ENCODE data around the gene OSBPL5. TPM values are rescaled to one million over a fixed set of nuclear protein-coding genes. Genes with fewer than 3 reads are reported as not detected.

OSBPL5 gene
- total RNA-seq, 1 donor from 2014 or later = 28.9 TPM

DNA sequence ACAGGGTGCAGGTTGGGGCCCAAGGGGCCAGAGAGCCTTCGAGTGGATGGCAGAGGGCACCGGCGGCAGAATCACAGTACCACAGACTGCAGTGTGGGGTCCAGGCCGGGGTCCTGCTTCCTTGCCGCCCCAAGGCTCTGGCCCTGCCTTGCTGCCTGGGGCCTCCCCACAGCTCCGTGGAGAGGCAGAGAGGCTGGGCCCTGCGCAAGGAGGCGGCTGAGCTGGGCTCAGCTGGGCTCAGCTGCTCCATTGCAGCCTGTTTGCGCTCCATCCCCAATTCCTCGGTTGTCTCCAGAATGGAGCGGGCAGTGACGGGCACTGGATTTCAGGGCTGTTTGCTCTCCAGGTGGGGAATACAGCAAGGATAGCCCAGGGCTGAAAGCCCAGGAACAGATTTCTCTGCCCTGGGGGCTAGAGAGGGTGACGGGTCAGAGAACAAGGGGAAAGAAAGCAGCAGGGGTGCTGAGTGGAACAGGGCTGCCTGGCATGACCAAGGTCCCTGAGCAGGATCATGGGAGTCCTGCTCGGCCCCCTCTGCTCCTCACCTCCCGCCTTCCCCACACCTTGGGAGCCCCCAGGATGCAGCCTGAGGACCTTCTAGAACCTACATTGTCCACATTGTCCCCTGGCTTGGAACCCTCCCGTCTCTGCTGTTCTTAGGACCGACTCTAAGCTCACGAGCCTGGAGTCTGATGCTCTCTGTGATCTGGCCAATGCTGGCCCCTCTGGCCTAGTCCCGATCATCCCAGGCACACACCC lies 34.6 kb upstream of the OSBPL5 start:
- DNase-seq (ENCODE audit: low spot score in 2 of 2) (no peak), FAIRE-seq (no peak)

DNA sequence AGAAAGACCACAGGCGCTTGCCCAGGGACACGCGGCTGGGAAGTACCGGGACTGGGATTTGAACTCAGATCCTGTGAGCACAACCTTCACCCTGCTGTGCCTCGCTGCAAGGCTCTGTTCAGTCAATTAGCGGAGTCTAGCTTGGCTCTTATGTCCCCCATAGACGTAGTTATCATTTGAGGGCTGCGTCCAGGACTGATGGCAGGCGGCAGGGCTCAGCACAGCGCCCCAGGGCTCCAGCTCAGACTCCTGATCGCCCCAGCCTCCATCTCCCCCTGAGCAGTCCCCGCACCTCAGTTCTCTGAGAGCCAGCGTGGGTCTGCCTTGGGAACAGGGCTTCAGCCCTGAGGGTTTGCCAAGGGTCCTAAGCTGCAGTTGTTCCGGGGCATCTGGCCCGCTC lies 33.7 kb upstream of the OSBPL5 start:
- DNase-seq (ENCODE audit: low spot score in 2 of 2) (no peak), FAIRE-seq (no peak)

DNA sequence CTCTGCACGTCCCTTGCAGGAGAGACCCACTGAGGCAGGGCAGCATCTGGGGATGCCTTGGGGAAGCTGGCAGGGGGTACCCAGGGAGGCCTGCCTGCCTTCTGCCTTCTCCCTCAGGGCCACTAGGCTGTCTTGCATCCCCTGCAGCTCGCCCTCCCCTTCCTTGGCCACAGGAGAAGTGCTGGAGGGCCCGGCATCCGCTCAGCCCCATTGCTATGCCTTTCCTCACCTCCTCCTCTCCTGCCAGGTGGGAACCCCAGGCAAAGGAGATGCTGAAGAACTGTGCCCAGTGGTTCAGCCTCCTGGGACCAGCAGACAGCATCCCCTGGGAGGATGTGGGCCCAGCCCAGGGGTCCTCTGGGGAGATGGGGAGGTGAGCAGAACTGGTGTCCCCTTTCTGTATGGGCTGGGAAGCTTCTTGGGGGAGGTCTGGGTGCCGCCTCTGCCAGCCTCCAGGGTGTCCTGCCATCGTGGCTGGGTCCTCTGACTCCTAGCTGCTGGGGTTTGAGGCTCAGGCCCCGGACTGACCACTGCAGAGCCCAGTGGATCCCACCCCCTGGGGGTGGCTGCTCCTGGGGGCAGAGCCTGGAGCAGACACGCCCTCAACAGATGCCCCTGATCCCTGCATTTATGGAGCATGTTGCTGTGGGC lies 32.9 kb upstream of the OSBPL5 start:
- no peak for FAIRE-seq
- no peak for DNase-seq (ENCODE audit: low spot score in 2 of 2)

DNA sequence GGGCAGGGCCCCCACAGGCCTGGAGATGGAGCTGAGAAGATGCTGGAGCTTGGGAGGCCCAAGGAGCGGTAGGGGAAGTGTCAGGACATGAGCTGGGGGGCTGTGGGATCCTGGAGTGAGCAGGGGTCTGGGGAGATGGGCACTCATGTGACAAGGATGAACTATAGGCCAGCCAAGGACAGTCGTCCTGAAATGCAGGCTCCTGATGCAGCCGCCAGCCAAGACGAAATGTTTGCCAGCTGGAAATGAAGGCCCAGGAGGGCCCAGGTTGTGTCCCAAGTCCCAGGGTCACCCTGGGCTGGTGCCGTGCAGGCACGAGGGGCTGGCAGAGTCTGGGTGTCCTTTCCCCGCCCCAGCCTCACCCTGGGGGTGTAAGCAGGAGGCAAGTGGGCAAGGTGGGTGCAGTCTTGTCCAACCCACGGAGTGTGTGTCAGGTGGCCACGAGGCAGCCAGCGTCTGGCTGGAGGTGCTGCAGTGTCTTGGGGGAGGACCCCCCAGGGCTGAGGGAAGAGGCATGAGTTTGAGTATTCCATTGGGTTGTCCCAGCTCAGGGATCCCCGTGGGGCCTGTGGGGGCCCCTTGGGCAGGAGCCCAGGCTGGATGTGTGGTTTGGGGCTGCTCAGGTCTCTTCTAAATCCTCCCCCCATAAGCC lies 32.1 kb upstream of the OSBPL5 start:
- no peak for FAIRE-seq
- DNase-seq (ENCODE audit: low spot score in 2 of 2) = peak in 1 of 2 donors; percentile 4

DNA sequence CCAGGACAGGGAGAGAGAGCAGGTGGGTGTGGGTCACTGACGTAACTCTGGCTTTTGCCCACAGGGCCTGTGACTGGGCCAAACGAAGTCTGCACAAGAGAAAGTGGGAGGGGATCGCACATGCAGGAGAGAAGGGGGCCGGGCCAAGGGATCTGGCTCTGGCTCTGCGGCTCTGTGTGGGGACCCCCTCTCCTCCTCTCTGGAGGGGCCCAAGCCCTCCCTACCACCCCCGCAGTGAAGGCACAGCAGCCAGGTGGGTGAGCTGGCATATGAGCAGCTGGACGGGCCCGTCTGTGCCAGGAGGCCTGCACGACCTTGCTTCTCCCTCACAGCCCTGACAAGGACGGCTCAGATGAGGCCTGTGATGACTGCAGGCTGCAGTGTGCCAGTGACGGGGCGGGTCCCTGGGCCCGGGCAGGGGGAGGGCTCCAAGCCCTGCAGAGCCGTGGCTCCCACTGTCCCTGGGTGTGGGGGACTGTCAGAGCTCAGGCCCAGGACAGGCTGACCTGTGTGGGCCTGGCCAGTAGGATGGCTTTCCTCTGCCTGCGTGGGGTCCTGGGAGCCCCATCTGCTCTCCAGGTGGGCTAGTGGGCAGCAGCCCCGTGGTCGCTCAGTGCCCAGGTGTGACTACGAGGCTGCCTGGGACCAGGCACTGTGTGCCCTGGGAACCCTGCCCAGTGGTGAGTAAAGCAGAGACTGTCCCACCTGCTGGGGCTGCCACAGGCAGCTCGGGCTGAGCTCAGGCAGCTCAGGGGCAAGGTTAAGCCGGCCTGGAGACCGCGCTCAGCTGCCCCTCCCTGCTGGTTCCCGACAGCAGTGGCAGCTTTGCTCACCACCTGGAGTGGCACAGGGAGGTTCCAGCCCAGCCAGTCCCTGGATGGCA lies 31.3 kb upstream of the OSBPL5 start:
- FAIRE-seq (no peak), DNase-seq (ENCODE audit: low spot score in 2 of 2) (peak; percentile 2 to 11)

DNA sequence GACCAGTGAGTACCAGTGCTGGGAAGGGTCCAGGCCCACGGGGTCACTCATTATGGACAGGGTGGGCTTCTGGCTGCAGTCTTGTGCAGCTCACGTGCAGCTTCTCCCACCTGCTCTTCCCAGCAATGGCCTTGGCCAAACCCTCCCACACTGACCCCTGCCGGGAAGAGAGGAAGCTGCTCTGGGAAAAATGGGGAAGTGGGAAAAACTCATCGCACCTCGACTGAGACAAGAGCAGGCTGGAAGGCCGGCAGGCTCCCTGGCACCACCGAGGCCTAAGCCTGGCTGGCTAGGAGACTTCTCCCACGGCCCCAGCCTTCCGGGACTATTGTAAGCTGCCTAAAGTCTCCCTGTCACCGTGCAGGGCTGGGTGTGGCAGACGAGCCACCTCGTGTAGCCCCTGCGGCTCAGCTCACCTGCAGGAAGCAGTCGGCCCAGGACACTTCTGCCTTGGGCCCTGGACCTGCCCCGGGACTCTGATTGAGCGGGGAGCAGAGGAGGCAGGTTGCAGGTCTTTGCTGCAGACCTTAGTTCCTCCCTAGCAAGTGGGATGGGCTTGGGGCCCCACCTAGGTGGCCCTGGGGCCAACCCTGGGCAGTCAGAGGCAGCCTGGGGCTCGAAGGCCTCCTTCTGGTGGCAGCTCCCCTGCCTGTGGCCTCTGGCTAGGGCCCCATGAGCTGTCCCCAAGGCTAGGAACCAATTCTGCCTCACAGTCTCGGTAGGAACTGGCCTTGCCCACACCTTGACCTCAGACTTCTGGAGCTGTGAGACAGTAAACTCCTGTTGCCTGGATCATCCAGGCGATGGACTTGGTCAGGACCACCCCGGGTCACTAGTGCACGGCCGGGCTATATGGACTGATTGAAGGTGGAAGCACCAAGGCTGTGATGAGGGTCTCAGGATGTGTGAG lies 30.4 kb upstream of the OSBPL5 start:
- FAIRE-seq (no peak), DNase-seq (ENCODE audit: low spot score in 2 of 2) (peak; percentile 6 to 30)

DNA sequence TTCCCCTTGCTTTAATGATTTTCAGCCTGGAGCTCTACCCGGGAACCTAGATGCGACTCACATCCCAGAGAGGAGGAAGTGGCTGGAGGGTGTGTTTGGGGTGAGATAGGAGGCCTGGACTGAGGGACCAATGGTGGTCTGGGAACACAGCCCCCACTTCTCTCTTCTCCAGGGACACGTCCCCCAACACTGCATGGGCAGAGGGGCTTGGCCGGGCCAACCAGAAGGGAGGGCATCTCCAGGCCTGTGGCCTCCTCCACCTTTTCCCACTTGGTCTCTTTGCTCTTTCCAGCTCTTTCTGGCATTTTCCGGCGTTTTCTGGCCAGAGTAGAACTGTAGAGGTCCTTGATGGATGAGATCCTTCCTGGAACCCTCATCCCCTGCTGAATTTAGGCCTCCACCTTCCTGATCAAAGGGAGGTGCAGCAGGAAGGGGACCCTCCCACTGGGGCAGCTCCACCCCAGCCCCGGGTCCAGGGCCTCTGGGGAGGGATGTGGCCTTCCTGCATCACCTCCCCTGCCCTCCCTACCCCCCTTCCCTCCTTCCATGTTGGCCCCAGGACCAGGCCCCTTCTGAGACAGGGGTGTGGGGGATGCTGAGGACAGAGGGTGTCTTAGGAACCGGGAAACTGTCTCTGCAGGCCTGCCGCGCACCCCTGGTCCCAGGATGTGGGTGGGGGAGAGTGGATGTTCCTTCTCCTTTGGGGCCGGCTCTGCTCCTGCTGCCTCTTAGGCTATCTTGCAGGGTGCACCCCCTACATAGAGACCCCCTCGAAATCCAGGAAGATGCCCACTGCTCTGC lies 29.1 kb upstream of the OSBPL5 start:
- FAIRE-seq (no peak), DNase-seq (ENCODE audit: low spot score in 2 of 2) (peak in 1 of 2 donors; percentile 6)

DNA sequence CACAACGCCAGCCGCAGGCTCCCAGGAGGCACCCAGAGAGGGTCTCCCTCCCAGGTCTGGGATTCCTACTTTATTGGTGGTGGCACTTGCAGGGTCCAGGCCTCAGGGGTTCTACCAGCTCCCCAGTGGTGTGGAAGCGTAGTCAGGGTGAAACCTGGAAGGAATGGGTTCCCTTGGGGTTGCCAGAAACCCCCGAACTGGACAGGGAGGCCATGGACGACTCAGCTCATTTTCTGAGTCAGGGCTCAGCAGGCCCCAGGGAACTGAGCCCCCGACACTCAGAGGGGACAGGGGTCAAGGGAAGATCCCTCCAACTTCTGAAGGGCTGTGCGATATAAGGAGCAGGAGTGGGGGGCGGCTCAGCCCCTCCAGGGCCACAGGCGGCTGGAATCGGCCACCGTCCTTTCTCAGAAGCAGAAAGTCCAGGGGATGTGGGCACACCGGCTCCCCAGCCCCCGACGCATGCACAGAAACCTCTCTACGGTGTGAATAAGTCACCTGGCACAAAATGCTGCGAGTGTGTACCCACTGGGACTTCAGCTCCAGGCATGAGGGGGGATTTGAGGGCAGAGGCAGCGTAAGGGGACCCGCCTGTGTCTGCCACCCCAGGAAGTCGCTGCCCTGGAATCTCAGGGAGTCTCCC lies 28.4 kb upstream of the OSBPL5 start:
- FAIRE-seq (no peak), DNase-seq (ENCODE audit: low spot score in 2 of 2) (peak in 1 of 2 donors; percentile 2)

DNA sequence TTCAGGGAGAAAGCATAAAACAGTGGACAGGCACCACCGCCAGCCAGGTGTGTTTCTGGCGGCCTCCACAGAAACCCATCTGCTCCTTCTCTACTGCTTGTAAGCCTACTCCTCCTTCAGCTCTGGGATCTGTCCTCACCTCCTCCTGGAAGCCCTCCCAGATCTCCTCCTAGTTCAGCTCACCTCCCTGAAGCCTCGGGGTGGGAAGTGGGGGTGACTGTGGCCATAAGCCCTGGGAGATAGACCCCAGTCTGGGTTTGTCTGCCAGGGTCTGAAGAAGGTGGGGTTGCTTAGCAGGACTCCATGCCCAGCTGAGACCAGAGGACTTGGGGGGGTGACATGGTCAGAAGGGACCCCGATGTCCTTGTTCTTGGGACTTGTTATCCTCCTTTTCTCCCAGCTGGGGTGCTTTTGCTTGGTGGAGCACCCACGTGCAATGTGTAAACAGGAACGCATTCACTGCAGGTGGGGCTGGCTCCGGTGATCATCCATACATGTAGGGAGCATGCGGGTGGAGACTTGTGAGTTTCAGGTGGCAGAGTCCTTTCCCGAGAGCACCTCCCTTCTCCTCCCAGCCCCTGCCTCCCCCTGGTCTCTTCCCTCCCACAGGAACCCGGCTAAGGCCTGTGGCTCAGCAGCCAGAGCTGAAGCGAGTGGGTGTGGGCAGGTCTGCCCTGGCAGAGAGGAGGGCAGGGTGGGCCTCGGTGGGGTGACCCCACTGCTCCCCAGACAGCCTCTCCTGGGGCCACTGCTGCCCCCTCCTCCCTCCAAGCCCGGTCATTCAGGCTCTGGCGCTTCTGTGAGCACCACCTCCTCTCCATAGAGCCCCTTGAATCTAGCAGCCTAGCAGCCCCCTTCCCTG lies 27.6 kb upstream of the OSBPL5 start:
- FAIRE-seq = no peak
- no peak for DNase-seq (ENCODE audit: low spot score in 2 of 2)

DNA sequence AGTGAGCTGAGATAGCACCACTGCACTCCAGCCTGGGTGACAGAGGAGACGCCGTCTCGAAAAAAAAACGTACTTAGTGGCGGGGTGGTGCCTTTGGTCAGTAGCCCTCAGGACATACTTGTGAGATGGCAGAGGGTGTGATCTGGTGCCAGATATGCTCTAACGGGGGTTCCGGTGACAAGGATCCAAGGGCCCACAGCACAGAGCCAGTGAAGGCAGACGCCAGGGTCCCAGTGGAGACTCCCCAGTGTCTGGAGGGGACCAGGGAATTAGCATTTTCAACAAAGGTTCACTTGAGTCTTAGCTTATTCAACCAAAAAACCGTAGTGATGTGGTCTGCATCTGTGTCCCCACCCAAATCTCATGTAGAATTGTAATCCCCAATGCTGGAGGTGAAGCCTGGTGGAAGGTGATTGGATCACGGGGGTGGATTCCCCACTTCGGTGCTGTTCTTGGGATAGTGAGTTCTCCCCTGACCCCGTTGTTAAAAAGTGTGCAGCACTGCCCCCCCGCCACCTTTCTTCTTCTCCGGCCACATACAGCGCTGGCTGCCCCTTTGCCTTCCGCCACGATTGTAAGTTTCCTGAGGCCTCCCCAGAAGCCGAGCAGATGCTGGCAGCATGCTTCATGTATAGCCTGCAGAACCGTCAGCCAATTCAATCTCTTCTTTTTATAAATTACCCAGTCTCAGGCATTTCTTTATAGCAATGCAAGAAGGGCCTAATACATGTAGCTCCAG lies 26.6 kb upstream of the OSBPL5 start:
- FAIRE-seq (no peak), DNase-seq (ENCODE audit: low spot score in 2 of 2) (no peak)

DNA sequence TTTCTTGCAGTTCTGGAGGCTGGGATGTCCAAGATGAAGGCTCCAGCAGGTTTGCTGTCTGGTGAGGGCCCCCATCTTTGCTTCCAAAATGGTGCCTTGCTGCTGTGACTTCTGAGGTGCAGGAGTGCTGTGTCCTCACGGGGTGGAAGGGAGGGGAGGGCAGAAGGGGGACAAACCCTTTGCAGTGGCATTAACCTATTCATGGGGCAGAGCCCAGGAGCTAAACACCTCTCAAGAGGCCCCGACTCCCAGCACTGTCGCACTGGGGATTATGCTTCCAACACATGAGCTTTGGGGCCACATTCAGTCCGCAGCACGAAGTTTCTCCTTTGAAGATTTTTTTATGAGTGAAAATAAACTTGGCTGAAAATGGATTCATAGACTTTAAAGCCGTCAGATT lies 25.5 kb upstream of the OSBPL5 start:
- FAIRE-seq = no peak
- DNase-seq (ENCODE audit: low spot score in 2 of 2) = no peak

DNA sequence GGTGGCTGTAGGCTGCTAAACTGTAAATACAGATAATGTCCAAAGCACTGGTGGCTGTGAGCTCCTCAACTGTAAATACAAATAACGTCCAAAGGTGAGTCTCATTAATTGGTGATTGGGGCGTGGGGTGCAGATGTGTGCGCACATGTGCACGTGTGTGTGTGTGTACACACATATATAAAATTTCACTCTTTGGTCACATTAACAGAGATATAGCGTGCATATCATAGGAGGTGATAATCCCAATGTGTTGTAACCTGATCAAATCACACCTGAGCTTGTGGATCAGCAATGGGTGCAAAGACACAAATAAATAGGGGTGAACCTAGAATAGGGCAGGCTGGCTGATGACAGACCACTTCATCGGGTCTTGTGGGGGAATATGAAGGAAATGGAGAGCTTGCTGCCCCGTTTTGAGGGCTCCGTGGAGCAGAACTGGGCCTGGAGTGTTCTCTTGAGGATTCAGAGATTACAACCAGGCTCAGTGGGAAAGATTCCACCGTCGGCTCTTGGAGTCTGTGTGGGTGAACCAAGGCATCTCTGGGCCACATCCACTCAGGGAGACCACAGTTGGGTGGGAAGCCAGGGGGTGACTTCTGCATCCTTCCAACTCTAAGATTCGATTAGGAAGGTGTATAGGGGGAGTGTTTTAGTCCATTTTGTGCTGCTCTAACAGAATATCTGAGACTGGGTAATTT lies 24.9 kb upstream of the OSBPL5 start:
- FAIRE-seq (no peak), DNase-seq (ENCODE audit: low spot score in 2 of 2) (no peak)

DNA sequence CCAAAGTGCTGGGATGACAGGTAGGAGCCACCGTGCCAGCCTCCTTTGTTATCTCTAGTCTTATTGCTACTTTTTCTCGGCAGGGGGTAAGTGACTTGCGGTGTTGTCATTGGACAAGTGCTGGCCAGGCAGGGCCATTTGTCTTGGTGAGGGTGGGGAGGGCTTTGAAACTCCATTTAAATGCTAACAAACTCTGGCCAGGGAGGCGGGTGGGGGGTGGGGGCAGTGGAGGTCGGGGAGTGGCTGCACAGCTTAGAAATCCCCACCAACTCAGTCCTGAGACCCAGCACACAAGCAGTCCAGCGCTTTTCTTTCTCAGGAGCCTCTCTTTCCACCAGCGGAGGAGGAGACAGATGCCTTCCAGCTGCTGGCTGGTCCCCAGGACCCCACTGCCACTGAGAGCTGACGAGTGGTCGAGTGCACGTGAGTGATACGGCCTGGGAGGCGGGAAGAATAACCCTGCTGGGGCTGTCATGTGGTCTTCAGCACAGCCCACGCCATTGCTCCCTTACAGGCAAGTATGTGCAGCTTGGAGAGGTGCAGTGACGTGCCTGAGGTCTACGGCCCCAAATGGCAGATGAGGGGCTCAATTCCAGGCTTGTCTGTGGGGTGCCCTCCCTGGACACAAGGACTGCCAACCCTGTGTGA lies 24.2 kb upstream of the OSBPL5 start:
- DNase-seq (ENCODE audit: low spot score in 2 of 2) = no peak

DNA sequence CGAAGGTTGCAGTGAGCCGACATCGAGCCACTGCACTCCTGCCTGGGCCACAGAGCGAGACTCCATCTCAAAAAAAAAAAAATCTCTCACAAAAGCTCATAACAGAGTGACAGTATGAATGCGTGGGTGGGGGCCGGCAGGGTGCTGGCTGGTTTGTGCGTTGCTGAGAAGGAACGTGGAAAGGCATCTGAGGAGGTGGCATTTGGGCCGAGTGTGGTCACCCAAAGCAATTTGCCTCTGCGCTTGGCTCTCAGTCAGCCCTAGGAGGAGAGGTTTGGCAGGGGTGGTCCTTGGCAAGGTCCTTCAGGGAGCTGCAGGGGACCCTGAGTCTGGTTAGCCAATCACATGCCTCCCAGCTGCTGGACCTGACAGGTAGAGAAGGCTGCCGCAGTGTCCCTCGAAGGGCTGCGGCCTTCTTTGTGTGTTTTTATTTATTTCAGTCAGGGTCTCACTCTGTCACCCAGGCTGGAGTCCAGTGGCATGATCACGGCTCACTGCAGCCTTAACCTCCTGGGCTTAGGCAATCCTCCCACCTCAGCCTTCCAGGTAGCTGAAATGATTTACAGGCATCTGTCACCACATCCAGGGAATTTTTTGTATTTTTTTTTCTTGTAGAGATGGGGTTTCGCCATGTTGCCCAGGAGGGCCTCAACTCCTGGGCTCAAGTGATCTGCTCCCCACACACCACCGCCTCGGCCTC lies 23.5 kb upstream of the OSBPL5 start:
- no peak for FAIRE-seq
- no peak for DNase-seq (ENCODE audit: low spot score in 2 of 2)

More for the DNA sequence above, 24.2 kb upstream of the OSBPL5 start:
- no peak for FAIRE-seq
